HL-60/S4 treated with retinoic acid at 250 ng/mL for 4 days and 3 days (cell line): ENCODE measurements around the gene MAMLD1.

Experiments used
- in situ Hi-C: fragments of 300-500 bp; cut with MboI; formaldehyde crosslinking; loops from 2 replicates; pipeline ENCODE4 v1.7.0; 2022; ENCODE audit warnings: low sequenced_read_pairs

MAMLD1 gene

DNA sequence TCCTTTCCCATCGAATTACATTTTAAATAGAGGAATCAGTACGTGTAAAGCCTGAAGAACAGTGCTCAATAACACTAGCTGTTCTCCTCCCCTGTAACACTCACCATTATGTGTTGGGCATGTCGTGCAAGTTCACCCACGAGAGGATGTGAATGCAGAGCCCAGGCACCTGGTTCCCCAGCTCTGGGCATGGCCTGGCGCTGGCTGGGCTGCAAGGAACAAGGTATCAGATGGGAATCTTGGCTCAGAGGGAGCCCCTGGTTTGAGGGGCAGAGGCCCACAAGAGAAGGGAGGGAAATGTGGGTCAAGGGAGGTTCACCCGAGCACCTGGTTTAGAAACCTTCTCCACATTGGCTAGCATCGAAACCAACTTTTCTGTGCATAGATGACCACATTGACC lies 163.6 kb downstream of the MAMLD1 start:
- in situ Hi-C loops: no loop called here

GRCh38 chrX:150527108-150527507 lies 164.0 kb downstream of the MAMLD1 start:
- in situ Hi-C loops: no loop called here

DNA sequence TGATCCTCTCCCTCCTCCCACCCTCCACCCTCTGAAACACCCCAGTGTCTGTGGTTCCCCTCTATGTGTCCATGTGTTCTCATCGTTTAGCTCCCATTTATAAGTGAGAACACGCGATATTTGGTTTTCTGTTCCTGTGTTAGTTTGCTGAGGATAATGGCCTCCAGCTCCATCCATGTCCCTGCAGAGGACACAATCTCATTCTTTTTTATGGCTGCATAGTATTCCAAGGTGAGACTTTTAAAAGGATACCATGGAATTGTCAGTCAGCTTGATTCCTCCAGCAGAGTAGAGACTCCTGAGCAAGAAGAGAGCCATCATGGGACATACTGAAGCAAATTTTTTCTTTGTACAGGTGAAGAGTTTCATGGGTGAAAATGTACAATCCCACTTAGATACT lies 166.5 kb downstream of the MAMLD1 start:
- in situ Hi-C loops: no loop called here

DNA sequence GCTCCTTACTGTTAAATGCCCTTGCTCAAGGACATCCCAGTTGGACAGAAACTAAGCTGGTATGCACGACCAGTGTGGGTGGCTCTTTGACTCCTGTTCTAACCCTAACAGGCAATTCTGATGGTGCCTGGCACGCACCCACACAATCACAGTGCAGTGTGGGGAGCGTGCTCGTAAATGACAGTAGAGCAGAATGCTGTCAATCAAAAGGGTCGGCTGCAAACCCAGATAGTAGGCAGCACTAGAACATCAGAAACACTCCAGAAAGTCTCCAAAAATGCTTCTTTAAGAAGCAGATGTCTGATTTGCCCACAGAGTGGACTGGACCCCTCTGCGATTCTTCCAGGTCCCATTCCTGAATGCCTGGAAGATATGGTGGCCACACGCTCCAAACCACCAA lies 167.7 kb downstream of the MAMLD1 start:
- in situ Hi-C loops: no loop called here

DNA sequence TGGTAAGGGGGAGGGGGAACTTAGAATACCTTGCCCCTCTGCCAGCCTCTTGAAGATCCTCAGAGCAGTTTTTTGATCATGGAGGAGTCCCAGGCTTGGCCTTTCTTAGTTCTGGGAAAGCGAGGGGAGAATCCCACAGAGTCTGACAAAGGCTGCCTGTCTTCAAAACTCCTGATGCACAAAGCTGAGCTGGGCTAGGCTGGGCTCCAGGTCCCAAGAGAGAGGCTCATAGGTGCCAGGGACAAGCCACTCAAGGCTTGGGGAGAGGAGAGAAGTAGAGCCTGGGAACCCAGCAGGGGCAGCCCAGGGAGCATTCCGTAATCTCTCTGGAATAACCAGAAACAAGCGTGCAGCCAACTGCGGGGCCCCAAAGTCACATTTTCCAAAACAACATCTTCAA lies 168.3 kb downstream of the MAMLD1 start:
- in situ Hi-C loops: no loop called here

GRCh38 chrX:150533863-150534262 lies 170.7 kb downstream of the MAMLD1 start:
- in situ Hi-C loops: no loop called here

DNA sequence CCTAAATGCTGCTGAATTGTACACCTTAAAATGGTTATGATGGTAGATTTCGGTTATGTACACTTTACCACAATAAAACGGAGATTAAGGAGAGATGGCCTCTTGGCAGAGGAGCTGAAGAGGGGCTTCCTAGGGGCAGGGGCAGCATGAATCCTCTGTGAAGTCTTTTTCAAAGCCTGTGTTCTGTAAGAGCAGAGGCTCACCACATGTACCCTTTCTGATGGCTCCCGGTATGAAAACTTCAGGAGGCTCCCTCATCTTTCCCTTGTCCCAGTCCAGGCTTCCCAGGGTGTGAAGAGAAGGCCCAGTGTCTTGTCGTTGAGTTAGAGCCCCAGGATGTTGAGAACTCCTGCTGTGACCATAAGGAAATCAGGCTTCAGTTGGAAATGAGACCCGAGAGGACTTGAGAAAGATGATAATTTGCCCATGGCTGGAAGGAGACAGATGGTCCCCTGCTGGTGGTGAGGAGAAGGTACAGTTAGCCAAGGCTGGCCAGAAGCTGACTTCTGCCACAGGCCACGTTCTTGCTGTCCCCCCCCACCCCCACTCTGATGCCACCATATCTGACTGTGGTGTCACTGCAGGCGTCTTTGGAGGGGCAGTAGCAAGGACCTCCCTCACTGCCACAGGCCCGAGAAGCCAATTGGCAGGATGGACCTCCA lies 173.5 kb downstream of the MAMLD1 start:
- in situ Hi-C loops: no loop called here

GRCh38 chrX:150537851-150538250 lies 174.7 kb downstream of the MAMLD1 start:
- in situ Hi-C loops: no loop called here

GRCh38 chrX:150540965-150541364 lies 177.8 kb downstream of the MAMLD1 start:
- in situ Hi-C loops: no loop called here

DNA sequence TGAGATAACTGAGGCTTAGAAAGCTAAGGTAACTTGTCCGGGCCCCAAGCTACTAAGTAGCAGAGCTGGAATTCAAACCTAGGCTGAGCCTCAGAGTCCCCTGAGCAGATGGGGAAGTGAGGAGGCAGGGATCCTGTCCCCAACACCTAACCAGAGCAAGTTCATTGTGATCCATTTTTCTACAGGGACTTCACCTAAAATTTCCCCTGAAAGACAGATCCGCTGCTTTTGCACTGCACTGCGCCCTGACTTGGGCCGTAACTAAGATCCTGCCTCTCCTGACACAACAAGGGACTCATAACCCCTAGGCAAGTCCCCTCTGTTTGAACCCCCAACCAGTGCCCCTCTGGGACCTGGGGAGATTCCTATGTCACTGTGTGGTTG lies 179.7 kb downstream of the MAMLD1 start:
- in situ Hi-C loops: no loop called here

- in situ Hi-C loops: no loop called here
These were observed 180.4 kb downstream of the MAMLD1 start for GRCh38 chrX:150543230-150544155.

DNA sequence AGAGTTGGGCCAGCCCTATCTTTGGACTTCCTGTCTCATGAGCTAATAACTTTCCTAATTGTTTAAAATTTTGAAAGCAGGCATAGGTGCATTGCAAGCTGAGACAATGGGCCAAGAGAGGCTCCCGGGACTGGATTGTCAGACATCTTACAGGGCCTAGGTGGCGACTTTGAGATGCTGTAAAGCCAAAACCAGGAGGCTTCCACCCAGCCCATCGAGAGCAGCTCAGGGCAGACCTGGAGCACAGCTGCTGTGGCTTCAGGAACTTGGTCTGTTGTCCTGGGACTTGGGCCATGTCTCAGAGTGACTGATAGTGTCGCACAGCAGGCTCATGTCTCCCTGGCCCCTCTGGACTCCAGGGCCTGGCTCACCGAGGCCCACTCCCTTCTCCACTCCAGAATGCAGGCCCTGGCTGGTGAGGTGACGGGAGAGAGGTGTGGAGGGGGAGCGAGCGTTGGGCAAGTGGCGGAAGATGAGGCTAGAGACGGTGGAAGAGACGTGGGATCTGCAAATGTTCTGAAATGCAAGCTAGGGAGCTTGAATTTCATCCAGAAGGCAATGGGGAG lies 181.2 kb downstream of the MAMLD1 start:
- in situ Hi-C loops: no loop called here

DNA sequence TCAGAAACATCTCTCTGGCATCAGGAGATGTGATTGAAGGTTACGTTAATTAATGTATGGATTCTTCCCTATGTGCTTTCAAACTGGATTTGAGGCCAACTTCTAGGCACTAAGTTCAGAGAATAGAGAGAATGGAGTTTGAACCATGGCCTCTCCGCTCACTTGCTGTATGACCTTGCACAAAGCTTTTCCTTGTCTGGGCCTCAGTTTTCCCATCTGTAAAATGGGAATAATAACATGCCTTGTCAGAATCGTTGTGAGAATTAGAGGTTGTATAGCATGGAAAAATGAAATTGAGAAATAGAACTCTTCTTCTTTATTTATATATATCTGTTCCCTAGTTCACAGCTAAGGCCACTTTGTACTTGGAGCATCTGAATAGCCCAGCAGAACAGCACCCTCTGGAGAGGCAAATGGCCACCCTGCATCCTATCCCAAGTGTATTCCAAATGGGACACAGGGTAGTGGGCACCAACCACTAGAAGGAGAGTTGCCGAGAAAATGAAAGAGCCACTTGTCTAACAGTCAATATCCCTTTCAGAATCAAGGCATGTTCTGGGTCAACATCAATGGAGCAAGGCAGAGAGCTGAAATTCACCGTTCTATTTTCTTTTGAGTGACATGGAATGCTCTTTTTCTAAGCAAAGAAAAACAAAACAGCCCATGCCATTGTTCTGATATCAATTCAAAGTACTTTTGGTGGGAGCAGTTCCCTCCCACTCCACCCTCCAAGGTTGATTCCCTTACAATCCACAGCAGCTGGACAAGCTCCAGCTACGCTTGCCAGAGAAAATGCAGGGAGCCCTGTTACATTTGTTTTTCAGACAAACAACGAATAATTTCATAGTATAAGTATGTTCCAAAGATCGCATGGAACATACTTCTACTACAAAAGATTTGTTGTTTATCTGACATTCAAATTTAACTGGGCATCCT lies 182.0 kb downstream of the MAMLD1 start:
- in situ Hi-C loops: no loop called here

DNA sequence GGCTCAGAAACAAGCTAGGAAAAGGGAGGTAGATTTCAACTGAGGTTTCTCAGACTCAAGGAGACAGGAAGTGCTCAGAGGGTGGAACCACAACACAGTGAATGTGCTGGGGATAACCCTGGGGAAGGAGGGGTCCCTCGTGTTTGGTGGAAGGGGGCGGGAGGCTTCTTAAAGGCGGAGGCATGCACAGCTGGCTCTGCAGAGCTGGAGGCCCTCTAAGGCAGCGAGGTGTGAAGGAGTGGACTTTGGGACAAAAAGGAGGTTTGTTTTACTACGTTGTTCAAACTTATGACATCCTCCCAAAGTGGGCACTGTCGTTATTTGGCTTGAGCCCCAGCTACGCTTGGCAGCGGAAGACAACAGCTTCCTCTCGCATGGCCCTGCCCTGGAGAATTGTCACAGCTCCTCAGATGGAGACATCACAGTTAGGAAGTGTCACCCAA lies 183.6 kb downstream of the MAMLD1 start:
- in situ Hi-C loops: no loop called here

DNA sequence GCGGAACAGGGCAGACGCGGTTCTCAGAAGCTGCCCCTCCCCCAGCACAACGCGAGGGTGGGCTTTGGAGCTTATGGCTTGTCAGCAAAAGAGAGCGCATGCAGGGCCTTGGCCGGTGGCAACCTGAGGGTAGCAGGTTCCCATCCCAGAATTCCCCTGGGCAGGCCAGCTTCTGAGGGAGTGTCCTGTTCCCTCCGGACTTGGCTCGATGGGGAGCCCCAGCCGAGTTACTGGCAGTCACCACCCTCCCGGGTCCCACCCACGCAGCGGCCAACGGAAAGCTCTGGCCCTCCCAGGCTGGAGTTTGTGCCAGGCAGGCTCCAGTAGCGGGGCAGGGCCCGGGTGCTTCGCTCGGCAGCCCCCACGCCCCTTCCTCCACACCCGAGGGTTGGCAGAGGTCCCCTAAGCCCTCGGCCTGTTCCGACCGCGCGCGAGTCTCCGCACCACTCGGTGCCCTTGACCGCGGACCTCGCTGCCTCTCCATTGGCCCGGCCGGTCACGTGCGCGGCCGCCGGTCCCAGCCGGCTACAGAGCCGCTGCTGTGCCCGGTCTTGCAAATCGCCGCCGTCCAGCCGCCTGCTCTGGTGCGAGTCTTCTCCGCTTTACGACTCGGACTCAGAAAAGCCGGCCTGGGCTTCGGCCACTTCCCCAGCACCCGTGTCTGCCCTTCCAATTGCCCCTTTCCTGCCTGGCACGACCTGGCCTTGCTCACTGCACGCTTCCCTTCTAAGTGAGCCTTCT lies 184.4 kb downstream of the MAMLD1 start:
- in situ Hi-C loops: no loop called here

- in situ Hi-C loops: no loop called here
These were observed 185.1 kb downstream of the MAMLD1 start for GRCh38 chrX:150548251-150548650.

DNA sequence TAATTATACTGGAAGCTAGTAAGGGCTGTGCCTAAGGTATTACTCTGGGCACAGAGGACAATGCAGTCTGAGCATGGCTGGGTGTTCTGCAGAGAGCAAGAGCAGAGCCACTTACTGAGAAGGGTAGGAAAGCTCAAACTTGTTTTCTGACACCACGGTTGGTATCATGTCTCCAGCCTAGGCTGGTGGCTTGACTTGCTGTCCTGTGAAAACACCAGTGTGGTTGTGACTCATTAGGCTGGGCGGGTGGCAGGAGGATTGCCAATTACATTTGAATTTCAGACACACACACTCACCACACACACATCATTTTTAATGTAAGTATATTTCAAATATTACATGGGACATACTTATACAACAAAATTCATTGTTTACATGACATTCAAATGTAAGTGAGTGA lies 185.6 kb downstream of the MAMLD1 start:
- in situ Hi-C loops: no loop called here

GRCh38 chrX:150551963-150552362 lies 188.8 kb downstream of the MAMLD1 start:
- in situ Hi-C loops: no loop called here

GRCh38 chrX:150558424-150558823 lies 195.3 kb downstream of the MAMLD1 start:
- in situ Hi-C loops: no loop called here
